Keratinocyte (primary cell): ENCODE measurements around the gene TOR4A. TPM values are rescaled to one million over a fixed set of nuclear protein-coding genes. Genes with fewer than 3 reads are reported as not detected.

Source experiments
- DNase-seq: peaks from one replicate; pipeline ENCODE4 v3.0.0-alpha.2; 2011; ENCODE audit warnings: low read depth, missing footprints, low spot score
- FAIRE-seq: peaks from 2 replicates; lab custom pipeline; 2011; peaks lifted over from hg19 to GRCh38; lab: Jason Lieb, UNC
- H2AFZ ChIP-seq: 2 replicates; pipeline ENCODE4 v1.6.0; 2012; ENCODE audit warnings: low read length, control low read depth, inconsistent platforms; ENCODE audit not compliant: control insufficient read depth
- H3K27ac ChIP-seq: 2 replicates; pipeline ENCODE4 v1.5.1; 2011; ENCODE audit warnings: low read length; ENCODE audit not compliant: control insufficient read depth, insufficient read depth
- H3K27me3 ChIP-seq: 3 replicates; pipeline ENCODE4 v1.6.0; 2011; ENCODE audit warnings: low read length; ENCODE audit not compliant: control insufficient read depth, insufficient read depth; ENCODE audit errors: extremely low read depth
- H3K36me3 ChIP-seq, 2 experiments: 2 replicates in 1 of 2; 3 replicates in 1 of 2; pipeline ENCODE4 v1.5.1; 2011; ENCODE audit warnings: low read length in 2 of 2, mild to moderate bottlenecking in 1 of 2; ENCODE audit not compliant: control insufficient read depth in 2 of 2, insufficient read depth in 2 of 2; ENCODE audit errors: extremely low read depth in 1 of 2
- H3K4me1 ChIP-seq: 3 replicates; pipeline ENCODE4 v1.5.1; 2011; ENCODE audit warnings: low read length; ENCODE audit not compliant: control insufficient read depth, insufficient read depth; ENCODE audit errors: extremely low read depth
- H3K4me2 ChIP-seq: 3 replicates; pipeline ENCODE4 v1.6.0; 2011; ENCODE audit warnings: low read depth, low read length; ENCODE audit not compliant: control insufficient read depth, insufficient read depth; ENCODE audit errors: extremely low read depth
- H3K4me3 ChIP-seq, 3 experiments: fragments of 200-600 bp in 1 of 3; sonication (generic) in 1 of 3; 2 replicates in 2 of 3; 3 replicates in 1 of 3; pipeline ENCODE4 v1.5.1; 2011 to 2016; ENCODE audit warnings: low read length in 3 of 3, mild to moderate bottlenecking in 3 of 3, control low read depth in 2 of 3, inconsistent platforms in 1 of 3, low read depth in 1 of 3, mixed read lengths in 1 of 3, mixed run types in 1 of 3, moderate library complexity in 1 of 3; ENCODE audit not compliant: control insufficient read depth in 2 of 3, insufficient read depth in 2 of 3; ENCODE audit errors: extremely low read depth in 1 of 3
- H3K79me2 ChIP-seq: 2 replicates; pipeline ENCODE4 v1.6.0; 2012; ENCODE audit warnings: low read length; ENCODE audit not compliant: control insufficient read depth, insufficient read depth
- H3K9ac ChIP-seq: 3 replicates; pipeline ENCODE4 v1.6.0; 2011; ENCODE audit warnings: low read length; ENCODE audit not compliant: control insufficient read depth, insufficient read depth; ENCODE audit errors: extremely low read depth
- H3K9me1 ChIP-seq: 3 replicates; pipeline ENCODE4 v1.6.0; 2011; ENCODE audit warnings: low read length; ENCODE audit not compliant: control insufficient read depth, insufficient read depth; ENCODE audit errors: extremely low read depth
- H3K9me3 ChIP-seq: 2 replicates; pipeline ENCODE4 v1.5.1; 2012; ENCODE audit warnings: low read depth, low read length; ENCODE audit not compliant: control insufficient read depth
- H4K20me1 ChIP-seq: 3 replicates; pipeline ENCODE4 v1.6.0; 2011; ENCODE audit warnings: low read length; ENCODE audit not compliant: control insufficient read depth, insufficient read depth; ENCODE audit errors: extremely low read depth
- CTCF ChIP-seq, 3 experiments: IDR thresholded peaks in 1 of 3; conservative IDR thresholded peaks in 1 of 3; optimal IDR thresholded peaks in 1 of 3; 2 replicates in 2 of 3; 3 replicates in 1 of 3; pipeline versions ENCODE3 to v1.5.1; 2011; ENCODE audit warnings: low read length in 3 of 3, mild to moderate bottlenecking in 3 of 3, moderate library complexity in 2 of 3, control low read depth in 1 of 3, inconsistent platforms in 1 of 3; ENCODE audit not compliant: insufficient read depth in 2 of 3; ENCODE audit errors: extremely low read depth in 1 of 3
- EZH2 ChIP-seq: IDR thresholded peaks from one replicate; pipeline ENCODE4 v1.6.1; 2012; ENCODE audit warnings: inconsistent platforms, mild to moderate bottlenecking, low read length, moderate library complexity
- dilution Hi-C: fragments of 300-500 bp; cut with MboI; formaldehyde crosslinking; loops from one replicate; pipeline ENCODE4 v1.7.0; 2020; ENCODE audit warnings: low sequenced_read_pairs; ENCODE audit not compliant: extremely low pct_ligation_motif_present
- polyA plus RNA-seq, 5 experiments: library from polyadenylated mRNA; depleted of rRNA in 3 of 5; stranded (reverse) in 3 of 5; stranded (forward) in 1 of 5; unstranded in 1 of 5; fragments of >200 nt; gene quantifications; 1 replicate in 1 of 5; 2 replicates in 3 of 5; 3 replicates in 1 of 5; pipeline versions ENCODE4 v1.2.1 to v1.2.3, GENCODE V29; 2011 to 2012; ENCODE audit warnings: missing spikeins in 2 of 5, low read depth in 1 of 5, low replicate concordance in 1 of 5

TOR4A gene
- polyA plus RNA-seq, 1 donor (not counting 4 experiments of a cell fraction or from before 2014, with no cell fraction given): 5.8 TPM

- Histone ChIP-seq H2AFZ (no peak overlapping the region), H3K4me2 (no peak overlapping the region), H3K4me3 (no peak overlapping the region), H3K36me3 (no peaks in the 10 kb centered on the region), H3K9ac (no peak overlapping the region), H4K20me1 (no peaks in the 10 kb centered on the region), H3K9me3 (no peaks in the 10 kb centered on the region), H3K27me3 (peaks cover 12% of the 10 kb centered on the region), H3K4me1 (peaks cover 41% of the 10 kb centered on the region), H3K9me1 (no peaks in the 10 kb centered on the region), H3K79me2 (no peaks in the 10 kb centered on the region), H3K27ac (no peak overlapping the region)
- FAIRE-seq (no peak), DNase-seq (no peak)
- dilution Hi-C loops: no loop called here
- TF ChIP-seq EZH2 (no peak), CTCF (optimal IDR thresholded peaks at IDR 0.05 in 1 of 3, IDR thresholded peaks at IDR 0.05 in 1 of 3, conservative IDR thresholded peaks at IDR 0.05 in 1 of 3; ENCODE audit: extremely low read depth in 1 of 3, insufficient read depth in 2 of 3, low read length in 3 of 3) (no peak)
These were observed 29.9 kb downstream of the TOR4A start for GRCh38 chr9:137307255-137308056.

GRCh38 chr9:137308057-137308619 is 30.6 kb downstream of the TOR4A start:
- Histone ChIP-seq H3K9me3 (no peaks in the 10 kb centered on the region), H3K9ac (no peak overlapping the region), H2AFZ (no peak overlapping the region), H3K9me1 (no peaks in the 10 kb centered on the region), H3K36me3 (no peaks in the 10 kb centered on the region), H3K4me1 (peaks cover 37% of the 10 kb centered on the region), H3K27ac (no peak overlapping the region), H3K27me3 (peaks cover 12% of the 10 kb centered on the region), H3K79me2 (no peaks in the 10 kb centered on the region), H3K4me3 (no peak overlapping the region), H3K4me2 (no peak overlapping the region), H4K20me1 (no peaks in the 10 kb centered on the region)
- dilution Hi-C loops: no loop called here
- TF ChIP-seq CTCF (optimal IDR thresholded peaks at IDR 0.05 in 1 of 3, IDR thresholded peaks at IDR 0.05 in 1 of 3, conservative IDR thresholded peaks at IDR 0.05 in 1 of 3; ENCODE audit: extremely low read depth in 1 of 3, insufficient read depth in 2 of 3, low read length in 3 of 3) (no peak), EZH2 (no peak)
- FAIRE-seq (no peak), DNase-seq (no peak)
